GM23338 (cell line): ENCODE measurements around the gene SUOX. TPM values are rescaled to one million over a fixed set of nuclear protein-coding genes. Genes with fewer than 3 reads are reported as not detected.
A peak's percentile ranks its signal among the peaks of the same experiment; 100 is the strongest.

Experiments
- ATAC-seq: fragments of 200-7000 bp; cut with Tn5 transposase; 3 replicates; pipeline ENCODE4 v1.9.1; 2020
- DNase-seq: peaks from one replicate; pipeline ENCODE4 v3.0.0-alpha.2; 2015; ENCODE audit warnings: low spot score
- H2AFZ ChIP-seq: fragments of 200-600 bp; sonication (generic); 2 replicates; pipeline ENCODE4 v1.8.0; 2016; ENCODE audit warnings: antibody characterized with exemption, mild to moderate bottlenecking, moderate library complexity
- H3F3A ChIP-seq: fragments of 200-600 bp; sonication (generic); replicated peaks from 2 replicates; pipeline ENCODE4 v1.8.0; 2017; ENCODE audit warnings: antibody characterized with exemption, mixed run types, low read depth
- H3K27ac ChIP-seq: fragments of 200-600 bp; sonication (generic); 2 replicates; pipeline ENCODE4 v1.6.1; 2016; ENCODE audit warnings: low read depth
- H3K27me3 ChIP-seq: fragments of 200-600 bp; sonication (generic); 2 replicates; pipeline ENCODE4 v1.8.0; 2016; ENCODE audit warnings: mild to moderate bottlenecking, mixed run types, moderate library complexity; ENCODE audit not compliant: insufficient read depth
- H3K36me3 ChIP-seq: fragments of 200-600 bp; sonication (generic); 2 replicates; pipeline ENCODE4 v1.8.0; 2016; ENCODE audit warnings: mild to moderate bottlenecking; ENCODE audit not compliant: insufficient read depth
- H3K4me1 ChIP-seq: fragments of 200-600 bp; sonication (generic); 2 replicates; pipeline ENCODE4 v1.8.0; 2016; ENCODE audit warnings: mild to moderate bottlenecking, moderate library complexity; ENCODE audit not compliant: insufficient read depth
- H3K4me2 ChIP-seq: fragments of 200-600 bp; sonication (generic); 2 replicates; pipeline ENCODE4 v1.7.1; 2017; ENCODE audit warnings: mixed run types
- H3K4me3 ChIP-seq: fragments of 200-600 bp; sonication (generic); 2 replicates; pipeline ENCODE4 v1.6.1; 2016; ENCODE audit warnings: mixed run types
- H3K79me2 ChIP-seq: fragments of 200-600 bp; sonication (generic); replicated peaks from 2 replicates; pipeline ENCODE4 v1.8.0; 2017; ENCODE audit warnings: mild to moderate bottlenecking; ENCODE audit not compliant: insufficient read depth
- H3K9me2 ChIP-seq: fragments of 200-600 bp; sonication (generic); 2 replicates; pipeline ENCODE4 v1.8.0; 2017; ENCODE audit not compliant: insufficient read depth
- H4K20me1 ChIP-seq: fragments of 200-600 bp; sonication (generic); replicated peaks from 2 replicates; pipeline ENCODE4 v1.8.0; 2017; ENCODE audit warnings: mild to moderate bottlenecking; ENCODE audit not compliant: insufficient read depth
- H3K27ac Mint-ChIP-seq: 2 replicates; pipeline ENCODE4 v1.8.0; 2020; ENCODE audit warnings: inconsistent platforms, mild to moderate bottlenecking, moderate library complexity, mixed read lengths
- H3K27me3 Mint-ChIP-seq: 3 replicates; pipeline ENCODE4 v1.8.0; 2022; ENCODE audit warnings: low read depth, mild to moderate bottlenecking, moderate library complexity, mixed read lengths, inconsistent platforms; ENCODE audit not compliant: insufficient read depth, poor library complexity
- H3K36me3 Mint-ChIP-seq: 3 replicates; pipeline ENCODE4 v1.8.0; 2021; ENCODE audit warnings: low read depth, mild to moderate bottlenecking, inconsistent platforms, moderate library complexity, mixed read lengths
- H3K4me1 Mint-ChIP-seq: 3 replicates; pipeline ENCODE4 v1.8.0; 2020; ENCODE audit warnings: mild to moderate bottlenecking, inconsistent platforms, mixed read lengths
- H3K4me3 Mint-ChIP-seq: 3 replicates; pipeline ENCODE4 v1.8.0; 2021; ENCODE audit warnings: moderate library complexity, mild to moderate bottlenecking, inconsistent platforms, mixed read lengths
- H3K9me3 Mint-ChIP-seq: 3 replicates; pipeline ENCODE4 v1.8.0; 2020; ENCODE audit warnings: moderate library complexity, mild to moderate bottlenecking, inconsistent platforms, mixed read lengths
- CREB1 ChIP-seq: fragments of 250-450 bp; sonication (Bioruptor Pico); IDR thresholded peaks from 2 replicates; pipeline ENCODE4 v1.5.0; 2020; ENCODE audit warnings: low read depth, mild to moderate bottlenecking, moderate library complexity
- JUNB ChIP-seq: IDR thresholded peaks from one replicate; pipeline ENCODE4 v1.6.1; 2016; ENCODE audit warnings: antibody characterized with exemption; ENCODE audit not compliant: unreplicated experiment
- POLR2AphosphoS5 ChIP-seq: IDR thresholded peaks from 2 replicates; pipeline ENCODE4 v1.6.1; 2016; ENCODE audit warnings: antibody characterized with exemption, low read depth
- ZNF331 ChIP-seq: fragments of 250-450 bp; sonication (Bioruptor Pico); IDR thresholded peaks from 2 replicates; pipeline ENCODE4 v1.5.0; 2020; ENCODE audit warnings: low read depth, mild to moderate bottlenecking, moderate library complexity
- ZNF462 ChIP-seq: fragments of 250-450 bp; sonication (Bioruptor Pico); IDR thresholded peaks from 2 replicates; pipeline ENCODE4 v1.5.0; 2020; ENCODE audit warnings: mild to moderate bottlenecking, moderate library complexity
- polyA plus RNA-seq: library from polyadenylated mRNA; unstranded; fragments of >200 nt; fragmentation: Nextera tagmentation; extraction: Ambion mirVana; gene quantifications from 2 replicates; pipeline ENCODE4 v1.2.1, GENCODE V29; 2016
- total RNA-seq: library from RNA; depleted of rRNA; stranded (reverse); fragments of >200 nt; shearing (Covaris generic); gene quantifications from 2 replicates; pipeline ENCODE4 v1.2.3, GENCODE V29; 2014

The SUOX gene
- total and polyA plus RNA-seq, 2 experiments from 2014 or later, result 14.0 to 27.5 TPM

- no peak for DNase-seq
- Mint-ChIP-seq H3K4me1 (peaks cover 24% of the 10 kb centered on the region), H3K27me3 (peaks cover 4% of the 10 kb centered on the region), H3K36me3 (peaks cover 39% of the 10 kb centered on the region), H3K9me3 (no peaks in the 10 kb centered on the region; the same call in 1 of the 3 replicates), H3K27ac (peak overlapping the region; percentile 59; the same call in 1 of the 2 replicates), H3K4me3 (no peak overlapping the region)
- no peaks in the 10 kb centered on the region for H3K9me2 ChIP-seq
- no peaks in the 10 kb centered on the region for H4K20me1 ChIP-seq
- H3K27me3 ChIP-seq, result no peaks in the 10 kb centered on the region
- peaks cover 11% of the 10 kb centered on the region; the same call in 1 of the 2 replicates for H3F3A ChIP-seq
- H3K4me1 ChIP-seq, result peaks cover 12% of the 10 kb centered on the region
- no peak for ATAC-seq
- no peak overlapping the region for H3K4me3 ChIP-seq
- no peak for TF ChIP-seq ZNF462 (CRISPR knock-in tag)
- H3K79me2 ChIP-seq, result peaks cover 3% of the 10 kb centered on the region
- no peak overlapping the region for H3K4me2 ChIP-seq
- no peaks in the 10 kb centered on the region for H3K36me3 ChIP-seq
- no peak overlapping the region for H2AFZ ChIP-seq
- no peak overlapping the region for H3K27ac ChIP-seq
Measured at GRCh38 chr12:56037161-56037560, 40.1 kb downstream of the SUOX start.

GRCh38 chr12:56038022-56038655 lies 41.1 kb downstream of the SUOX start:
- H3K36me3 Mint-ChIP-seq, result peaks cover 39% of the 10 kb centered on the region
- peaks cover 17% of the 10 kb centered on the region for H3K4me1 ChIP-seq
- DNase-seq (no peak), ATAC-seq (no peak)
- H3K79me2 ChIP-seq, result peaks cover 13% of the 10 kb centered on the region
- 0 out of 2 replicates have a peak overlapping the region, but pooled peaks have one; percentile 11 for H3K4me2 ChIP-seq
- peaks cover 6% of the 10 kb centered on the region for H3K36me3 ChIP-seq
- H3F3A ChIP-seq, result peaks cover 18% of the 10 kb centered on the region
- no peaks in the 10 kb centered on the region for H3K9me2 ChIP-seq
- no peak overlapping the region for H3K4me3 ChIP-seq
- H3K27ac Mint-ChIP-seq, result no peak overlapping the region
- no peak overlapping the region for H3K4me3 Mint-ChIP-seq
- H4K20me1 ChIP-seq, result peaks cover 8% of the 10 kb centered on the region
- H3K27me3 ChIP-seq, result no peaks in the 10 kb centered on the region
- TF ChIP-seq POLR2AphosphoS5 (no peak), JUNB (no peak), CREB1 (CRISPR knock-in tag) (no peak), ZNF331 (CRISPR knock-in tag) (no peak)
- no peak overlapping the region for H2AFZ ChIP-seq
- H3K9me3 Mint-ChIP-seq, result no peaks in the 10 kb centered on the region; the same call in 1 of the 3 replicates
- H3K27ac ChIP-seq, result no peak overlapping the region; the same call in 1 of the 2 replicates
- peaks cover 30% of the 10 kb centered on the region for H3K4me1 Mint-ChIP-seq
- H3K27me3 Mint-ChIP-seq, result peaks cover 5% of the 10 kb centered on the region
